ENCODE measurements around the gene ATOH8. TPM values are rescaled to one million over a fixed set of nuclear protein-coding genes. Genes with fewer than 3 reads are reported as not detected.

Gene ATOH8
- total RNA-seq, 1 donor from 2014 or later = 2.2 TPM

GRCh38 chr2:85714841-85715240 lies 39.0 kb upstream of the ATOH8 start:
- no peaks in the 10 kb centered on the region for H3K36me3 Mint-ChIP-seq (ENCODE audit: low read depth)
- no peak overlapping the region for H3K27ac Mint-ChIP-seq (ENCODE audit: unreplicated experiment)
- peaks cover 9% of the 10 kb centered on the region for H3K4me1 Mint-ChIP-seq (ENCODE audit: low read depth)
- H3K9me3 Mint-ChIP-seq (ENCODE audit: low read depth) = no peaks in the 10 kb centered on the region
- peaks cover 33% of the 10 kb centered on the region for H3K27me3 Mint-ChIP-seq (ENCODE audit: low read depth)
- DNase-seq (ENCODE audit: low spot score) = no peak
- TF ChIP-seq CTCF (IDR thresholded peaks at IDR 0.05) = no peak
- no peak overlapping the region for H3K4me3 Mint-ChIP-seq (ENCODE audit: unreplicated experiment)

GRCh38 chr2:85716346-85716914 lies 37.4 kb upstream of the ATOH8 start:
- Mint-ChIP-seq H3K27me3 (ENCODE audit: low read depth) (peaks cover 38% of the 10 kb centered on the region), H3K9me3 (ENCODE audit: low read depth) (peaks cover 6% of the 10 kb centered on the region), H3K27ac (ENCODE audit: unreplicated experiment) (no peak overlapping the region), H3K4me3 (ENCODE audit: unreplicated experiment) (no peak overlapping the region), H3K4me1 (ENCODE audit: low read depth) (peaks cover 9% of the 10 kb centered on the region), H3K36me3 (ENCODE audit: low read depth) (no peaks in the 10 kb centered on the region)
- TF ChIP-seq CTCF (IDR thresholded peaks at IDR 0.05) = no peak
- no peak for DNase-seq (ENCODE audit: low spot score)

GRCh38 chr2:85717308-85718008 lies 36.3 kb upstream of the ATOH8 start:
- Mint-ChIP-seq H3K9me3 (ENCODE audit: low read depth) (peaks cover 6% of the 10 kb centered on the region), H3K4me3 (ENCODE audit: unreplicated experiment) (no peak overlapping the region), H3K27ac (ENCODE audit: unreplicated experiment) (no peak overlapping the region), H3K4me1 (ENCODE audit: low read depth) (peaks cover 9% of the 10 kb centered on the region), H3K36me3 (ENCODE audit: low read depth) (no peaks in the 10 kb centered on the region), H3K27me3 (ENCODE audit: low read depth) (peaks cover 40% of the 10 kb centered on the region)
- no peak for TF ChIP-seq CTCF (IDR thresholded peaks at IDR 0.05)
- no peak for DNase-seq (ENCODE audit: low spot score)

- H3K9me3 Mint-ChIP-seq (ENCODE audit: low read depth) = peaks cover 6% of the 10 kb centered on the region
- peak; percentile 48 for TF ChIP-seq CTCF (IDR thresholded peaks at IDR 0.05)
- H3K27me3 Mint-ChIP-seq (ENCODE audit: low read depth) = peaks cover 40% of the 10 kb centered on the region
- H3K36me3 Mint-ChIP-seq (ENCODE audit: low read depth) = no peaks in the 10 kb centered on the region
- no peak overlapping the region for H3K4me3 Mint-ChIP-seq (ENCODE audit: unreplicated experiment)
- H3K27ac Mint-ChIP-seq (ENCODE audit: unreplicated experiment) = no peak overlapping the region
- H3K4me1 Mint-ChIP-seq (ENCODE audit: low read depth) = peaks cover 7% of the 10 kb centered on the region
- no peak for DNase-seq (ENCODE audit: low spot score)
Observed at GRCh38 chr2:85718009-85718391, 35.8 kb upstream of the ATOH8 start.

- H3K9me3 Mint-ChIP-seq (ENCODE audit: low read depth) = peaks cover 6% of the 10 kb centered on the region
- H3K4me1 Mint-ChIP-seq (ENCODE audit: low read depth) = no peaks in the 10 kb centered on the region
- no peak overlapping the region for H3K27ac Mint-ChIP-seq (ENCODE audit: unreplicated experiment)
Observed at GRCh38 chr2:85718885-85719492, 34.8 kb upstream of the ATOH8 start.

More at GRCh38 chr2:85718885-85719492, 34.8 kb upstream of the ATOH8 start:
- Mint-ChIP-seq H3K4me3 (ENCODE audit: unreplicated experiment) (no peak overlapping the region), H3K36me3 (ENCODE audit: low read depth) (no peaks in the 10 kb centered on the region), H3K27me3 (ENCODE audit: low read depth) (peaks cover 46% of the 10 kb centered on the region)
- no peak for TF ChIP-seq CTCF (IDR thresholded peaks at IDR 0.05)
- DNase-seq (ENCODE audit: low spot score) = no peak

Measured in chondrocyte (in vitro differentiated cells).